WTC11 (cell line): ENCODE data around the gene DNAH8.

Experiments used
- ATF1 ChIP-seq: sonication (generic); formaldehyde crosslinking; IDR thresholded peaks from 2 replicates; pipeline ENCODE4 v1.8.1; 2023; ENCODE audit warnings: mild to moderate bottlenecking, moderate library complexity, missing genetic modification reagents
- CBFB ChIP-seq: sonication (generic); formaldehyde crosslinking; IDR thresholded peaks from 2 replicates; pipeline ENCODE4 v1.8.1; 2022; ENCODE audit warnings: mild to moderate bottlenecking, low read depth, missing genetic modification reagents
- CTCF ChIP-seq: fragments of 200-600 bp; IDR thresholded peaks from 2 replicates; pipeline ENCODE4 v1.8.0; 2022; ENCODE audit warnings: antibody characterized with exemption
- OVOL2 ChIP-seq: fragments of 250-450 bp; sonication (Bioruptor Pico); IDR thresholded peaks from 2 replicates; pipeline ENCODE4 v1.9.0; 2021; ENCODE audit warnings: mild to moderate bottlenecking, borderline replicate concordance
- ZBTB21 ChIP-seq: sonication (generic); formaldehyde crosslinking; IDR thresholded peaks from 2 replicates; pipeline ENCODE4 v1.8.1; 2023; ENCODE audit warnings: mild to moderate bottlenecking, missing genetic modification reagents, borderline replicate concordance
- TF ChIP-seq, protein P1 (sequence below): sonication (generic); formaldehyde crosslinking; IDR thresholded peaks from 2 replicates; pipeline ENCODE4 v1.8.1; 2023; ENCODE audit warnings: mild to moderate bottlenecking, missing genetic modification reagents, moderate library complexity
- TF ChIP-seq, protein P2 (sequence below): sonication (generic); formaldehyde crosslinking; IDR thresholded peaks from 2 replicates; pipeline ENCODE4 v1.8.0; 2023; ENCODE audit warnings: missing genetic modification reagents

- TF ChIP-seq CTCF (no peak), OVOL2 (CRISPR knock-in tag) (no peak), CBFB (CRISPR knock-in tag) (no peak), ATF1 (CRISPR knock-in tag) (no peak), ZBTB21 (CRISPR knock-in tag) (no peak)
- TF ChIP-seq, protein P1, sequence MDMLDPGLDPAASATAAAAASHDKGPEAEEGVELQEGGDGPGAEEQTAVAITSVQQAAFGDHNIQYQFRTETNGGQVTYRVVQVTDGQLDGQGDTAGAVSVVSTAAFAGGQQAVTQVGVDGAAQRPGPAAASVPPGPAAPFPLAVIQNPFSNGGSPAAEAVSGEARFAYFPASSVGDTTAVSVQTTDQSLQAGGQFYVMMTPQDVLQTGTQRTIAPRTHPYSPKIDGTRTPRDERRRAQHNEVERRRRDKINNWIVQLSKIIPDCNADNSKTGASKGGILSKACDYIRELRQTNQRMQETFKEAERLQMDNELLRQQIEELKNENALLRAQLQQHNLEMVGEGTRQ = no peak
- TF ChIP-seq, protein P2, sequence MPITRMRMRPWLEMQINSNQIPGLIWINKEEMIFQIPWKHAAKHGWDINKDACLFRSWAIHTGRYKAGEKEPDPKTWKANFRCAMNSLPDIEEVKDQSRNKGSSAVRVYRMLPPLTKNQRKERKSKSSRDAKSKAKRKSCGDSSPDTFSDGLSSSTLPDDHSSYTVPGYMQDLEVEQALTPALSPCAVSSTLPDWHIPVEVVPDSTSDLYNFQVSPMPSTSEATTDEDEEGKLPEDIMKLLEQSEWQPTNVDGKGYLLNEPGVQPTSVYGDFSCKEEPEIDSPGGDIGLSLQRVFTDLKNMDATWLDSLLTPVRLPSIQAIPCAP (CRISPR knock-in tag) = no peak
These were observed 21.8 kb downstream of the DNAH8 start for GRCh38 chr6:38736951-38737350.
